ENCODE results near the gene GNGT2. TPM values are rescaled to one million over a fixed set of nuclear protein-coding genes. Genes with fewer than 3 reads are reported as not detected.

The GNGT2 gene
- total and polyA plus RNA-seq, 2 experiments from 2014 or later = 0.42 to 1.5 TPM

DNA sequence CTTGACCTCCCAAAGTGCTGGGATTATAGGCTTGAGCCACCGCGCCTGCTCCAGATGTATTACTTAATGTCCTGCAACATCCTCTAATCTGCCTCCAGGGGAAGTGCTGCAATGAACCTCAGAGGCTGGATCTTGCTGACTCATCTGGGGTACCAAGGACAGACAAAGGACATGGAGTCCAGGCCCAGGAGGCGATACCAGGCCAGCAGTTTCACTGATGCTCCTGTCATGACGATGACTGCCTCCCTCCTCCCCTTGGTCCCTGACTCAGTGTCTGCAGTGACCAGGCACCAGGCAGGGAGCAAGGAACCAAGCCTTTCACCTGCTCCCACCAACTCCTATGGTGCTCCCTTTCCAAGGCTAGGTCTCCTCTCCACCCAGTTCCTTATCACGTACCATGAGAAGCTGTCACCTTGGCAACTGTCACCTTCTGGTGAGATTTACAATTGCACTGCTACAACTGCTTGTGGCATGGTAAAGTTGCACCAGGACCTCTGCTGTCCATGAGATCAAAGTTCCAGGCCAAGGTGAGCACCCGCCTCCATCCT, 41.8 kb upstream of the GNGT2 start (continued):
- TF ChIP-seq, protein P1, sequence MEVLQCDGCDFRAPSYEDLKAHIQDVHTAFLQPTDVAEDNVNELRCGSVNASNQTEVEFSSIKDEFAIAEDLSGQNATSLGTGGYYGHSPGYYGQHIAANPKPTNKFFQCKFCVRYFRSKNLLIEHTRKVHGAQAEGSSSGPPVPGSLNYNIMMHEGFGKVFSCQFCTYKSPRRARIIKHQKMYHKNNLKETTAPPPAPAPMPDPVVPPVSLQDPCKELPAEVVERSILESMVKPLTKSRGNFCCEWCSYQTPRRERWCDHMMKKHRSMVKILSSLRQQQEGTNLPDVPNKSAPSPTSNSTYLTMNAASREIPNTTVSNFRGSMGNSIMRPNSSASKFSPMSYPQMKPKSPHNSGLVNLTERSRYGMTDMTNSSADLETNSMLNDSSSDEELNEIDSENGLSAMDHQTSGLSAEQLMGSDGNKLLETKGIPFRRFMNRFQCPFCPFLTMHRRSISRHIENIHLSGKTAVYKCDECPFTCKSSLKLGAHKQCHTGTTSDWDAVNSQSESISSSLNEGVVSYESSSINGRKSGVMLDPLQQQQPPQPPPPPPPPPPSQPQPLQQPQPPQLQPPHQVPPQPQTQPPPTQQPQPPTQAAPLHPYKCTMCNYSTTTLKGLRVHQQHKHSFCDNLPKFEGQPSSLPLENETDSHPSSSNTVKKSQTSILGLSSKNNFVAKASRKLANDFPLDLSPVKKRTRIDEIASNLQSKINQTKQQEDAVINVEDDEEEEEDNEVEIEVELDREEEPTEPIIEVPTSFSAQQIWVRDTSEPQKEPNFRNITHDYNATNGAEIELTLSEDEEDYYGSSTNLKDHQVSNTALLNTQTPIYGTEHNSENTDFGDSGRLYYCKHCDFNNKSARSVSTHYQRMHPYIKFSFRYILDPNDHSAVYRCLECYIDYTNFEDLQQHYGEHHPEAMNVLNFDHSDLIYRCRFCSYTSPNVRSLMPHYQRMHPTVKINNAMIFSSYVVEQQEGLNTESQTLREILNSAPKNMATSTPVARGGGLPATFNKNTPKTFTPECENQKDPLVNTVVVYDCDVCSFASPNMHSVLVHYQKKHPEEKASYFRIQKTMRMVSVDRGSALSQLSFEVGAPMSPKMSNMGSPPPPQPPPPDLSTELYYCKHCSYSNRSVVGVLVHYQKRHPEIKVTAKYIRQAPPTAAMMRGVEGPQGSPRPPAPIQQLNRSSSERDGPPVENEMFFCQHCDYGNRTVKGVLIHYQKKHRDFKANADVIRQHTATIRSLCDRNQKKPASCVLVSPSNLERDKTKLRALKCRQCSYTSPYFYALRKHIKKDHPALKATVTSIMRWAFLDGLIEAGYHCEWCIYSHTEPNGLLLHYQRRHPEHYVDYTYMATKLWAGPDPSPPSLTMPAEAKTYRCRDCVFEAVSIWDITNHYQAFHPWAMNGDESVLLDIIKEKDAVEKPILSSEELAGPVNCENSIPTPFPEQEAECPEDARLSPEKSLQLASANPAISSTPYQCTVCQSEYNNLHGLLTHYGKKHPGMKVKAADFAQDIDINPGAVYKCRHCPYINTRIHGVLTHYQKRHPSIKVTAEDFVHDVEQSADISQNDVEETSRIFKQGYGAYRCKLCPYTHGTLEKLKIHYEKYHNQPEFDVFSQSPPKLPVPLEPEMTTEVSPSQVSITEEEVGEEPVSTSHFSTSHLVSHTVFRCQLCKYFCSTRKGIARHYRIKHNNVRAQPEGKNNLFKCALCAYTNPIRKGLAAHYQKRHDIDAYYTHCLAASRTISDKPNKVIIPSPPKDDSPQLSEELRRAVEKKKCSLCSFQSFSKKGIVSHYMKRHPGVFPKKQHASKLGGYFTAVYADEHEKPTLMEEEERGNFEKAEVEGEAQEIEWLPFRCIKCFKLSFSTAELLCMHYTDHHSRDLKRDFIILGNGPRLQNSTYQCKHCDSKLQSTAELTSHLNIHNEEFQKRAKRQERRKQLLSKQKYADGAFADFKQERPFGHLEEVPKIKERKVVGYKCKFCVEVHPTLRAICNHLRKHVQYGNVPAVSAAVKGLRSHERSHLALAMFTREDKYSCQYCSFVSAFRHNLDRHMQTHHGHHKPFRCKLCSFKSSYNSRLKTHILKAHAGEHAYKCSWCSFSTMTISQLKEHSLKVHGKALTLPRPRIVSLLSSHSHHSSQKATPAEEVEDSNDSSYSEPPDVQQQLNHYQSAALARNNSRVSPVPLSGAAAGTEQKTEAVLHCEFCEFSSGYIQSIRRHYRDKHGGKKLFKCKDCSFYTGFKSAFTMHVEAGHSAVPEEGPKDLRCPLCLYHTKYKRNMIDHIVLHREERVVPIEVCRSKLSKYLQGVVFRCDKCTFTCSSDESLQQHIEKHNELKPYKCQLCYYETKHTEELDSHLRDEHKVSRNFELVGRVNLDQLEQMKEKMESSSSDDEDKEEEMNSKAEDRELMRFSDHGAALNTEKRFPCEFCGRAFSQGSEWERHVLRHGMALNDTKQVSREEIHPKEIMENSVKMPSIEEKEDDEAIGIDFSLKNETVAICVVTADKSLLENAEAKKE (CRISPR knock-in tag; IDR thresholded peaks at IDR 0.05) = no peak

DNA sequence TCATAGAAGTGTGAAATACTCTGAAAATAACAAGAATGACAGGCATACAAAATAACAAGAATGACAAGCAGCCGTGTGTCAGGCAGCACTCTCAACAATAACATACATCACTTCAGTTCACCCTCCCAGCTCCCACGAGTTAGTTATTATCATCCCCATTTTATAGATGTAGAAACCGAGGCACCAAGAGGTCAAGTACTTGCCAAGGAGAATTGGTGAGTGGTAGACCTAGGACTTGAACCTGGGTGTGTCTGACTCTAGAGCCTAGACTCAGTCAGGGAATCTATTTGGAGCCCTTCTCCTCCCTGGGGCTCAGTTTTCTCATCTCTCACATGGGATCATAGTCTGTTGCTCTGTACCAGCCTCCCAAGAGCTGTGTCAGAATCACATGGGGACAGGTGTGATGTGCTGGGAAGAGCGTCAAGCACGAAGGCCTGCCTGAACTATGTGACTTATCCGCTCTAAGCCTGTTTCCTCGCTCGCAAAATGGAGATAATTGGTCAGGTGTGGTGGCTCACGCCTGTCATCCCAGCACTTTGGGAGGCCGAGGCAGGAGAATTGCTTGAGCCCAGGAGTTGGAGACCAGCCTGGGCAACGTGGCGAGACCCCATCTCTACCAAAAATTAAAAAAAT, 39.6 kb upstream of the GNGT2 start:
- Histone ChIP-seq H3K36me3 (ENCODE audit: insufficient read depth) (no peaks in the 10 kb centered on the region), H3K4me2 (no peak overlapping the region), H3F3A (replicated peaks; ENCODE audit: low read depth) (no peaks in the 10 kb centered on the region), H2AFZ (no peak overlapping the region), H3K4me1 (ENCODE audit: insufficient read depth) (no peaks in the 10 kb centered on the region), H3K9me2 (ENCODE audit: insufficient read depth) (no peaks in the 10 kb centered on the region), H4K20me1 (replicated peaks; ENCODE audit: insufficient read depth) (no peaks in the 10 kb centered on the region), H3K4me3 (no peak overlapping the region), H3K27me3 (ENCODE audit: insufficient read depth) (no peaks in the 10 kb centered on the region), H3K27ac (ENCODE audit: low read depth) (no peak overlapping the region), H3K79me2 (replicated peaks; ENCODE audit: insufficient read depth) (no peaks in the 10 kb centered on the region)
- no peak overlapping the region for H3K27ac Mint-ChIP-seq
- no peak for DNase-seq (ENCODE audit: low spot score)
- H3K4me3 Mint-ChIP-seq = no peak overlapping the region
- no peaks in the 10 kb centered on the region for H3K36me3 Mint-ChIP-seq (ENCODE audit: low read depth)
- no peaks in the 10 kb centered on the region; the same call in 2 of the 3 replicates for H3K9me3 Mint-ChIP-seq
- peaks cover 2% of the 10 kb centered on the region for H3K27me3 Mint-ChIP-seq (ENCODE audit: insufficient read depth, low read depth, poor library complexity)
- no peak for ATAC-seq
- peaks cover 3% of the 10 kb centered on the region; the same call in 1 of the 3 replicates for H3K4me1 Mint-ChIP-seq
- TF ChIP-seq EZH2 (IDR thresholded peaks at IDR 0.05; ENCODE audit: low read depth, unreplicated experiment) (no peak), CREB1 (CRISPR knock-in tag; IDR thresholded peaks at IDR 0.05; ENCODE audit: low read depth) (no peak), NANOG (IDR thresholded peaks at IDR 0.05; ENCODE audit: borderline replicate concordance) (no peak), EZH2phosphoT487 (IDR thresholded peaks at IDR 0.05; ENCODE audit: unreplicated experiment) (no peak), POLR2AphosphoS5 (IDR thresholded peaks at IDR 0.05; ENCODE audit: low read depth) (no peak)
- TF ChIP-seq, protein P1 (CRISPR knock-in tag; IDR thresholded peaks at IDR 0.05) = no peak

Measured in GM23338 (cell line).